Endothelial cell (in vitro differentiated cells): ENCODE measurements around the gene GPT2. TPM values are rescaled to one million over a fixed set of nuclear protein-coding genes. Genes with fewer than 3 reads are reported as not detected.

Source experiments
- DNase-seq: peaks from one replicate; pipeline ENCODE4 v3.0.0; 2021; ENCODE audit warnings: low spot score
- H3K27ac Mint-ChIP-seq: one replicate; pipeline ENCODE4 v1.8.0; 2021; ENCODE audit warnings: mixed read lengths, inconsistent platforms; ENCODE audit not compliant: unreplicated experiment
- H3K27me3 Mint-ChIP-seq: one replicate; pipeline ENCODE4 v1.8.0; 2021; ENCODE audit warnings: mild to moderate bottlenecking, moderate library complexity, mixed read lengths, inconsistent platforms; ENCODE audit not compliant: unreplicated experiment
- H3K36me3 Mint-ChIP-seq: one replicate; pipeline ENCODE4 v1.8.0; 2021; ENCODE audit warnings: mild to moderate bottlenecking, low read depth, mixed read lengths, inconsistent platforms; ENCODE audit not compliant: unreplicated experiment
- H3K4me1 Mint-ChIP-seq: one replicate; pipeline ENCODE4 v1.8.0; 2021; ENCODE audit warnings: mild to moderate bottlenecking, mixed read lengths, inconsistent platforms; ENCODE audit not compliant: unreplicated experiment
- H3K4me3 Mint-ChIP-seq: one replicate; pipeline ENCODE4 v1.8.0; 2021; ENCODE audit warnings: mild to moderate bottlenecking, mixed read lengths, inconsistent platforms; ENCODE audit not compliant: unreplicated experiment
- H3K9me3 Mint-ChIP-seq: one replicate; pipeline ENCODE4 v1.8.0; 2021; ENCODE audit warnings: mixed read lengths, inconsistent platforms; ENCODE audit not compliant: unreplicated experiment
- CTCF ChIP-seq: fragments of 200-600 bp; sonication (generic); IDR thresholded peaks from one replicate; pipeline ENCODE4 v1.5.0; 2021; ENCODE audit warnings: antibody characterized with exemption; ENCODE audit not compliant: unreplicated experiment
- total RNA-seq: library from RNA; stranded (reverse); fragmentation: NEBNext Ultra II Directional; extraction: Animal tissue kit (Norgen Biotek cat#: 25700); gene quantifications from one replicate; pipeline ENCODE4 v1.2.1, GENCODE V29; 2021; ENCODE audit not compliant: unreplicated experiment

GPT2 gene
- total RNA-seq, 1 donor from 2014 or later = 15.6 TPM

- no peak overlapping the region for H3K27ac Mint-ChIP-seq
Measured at GRCh38 chr16:46886764-46887523, 2.8 kb downstream of the GPT2 start.

GRCh38 chr16:46887524-46887854 is 3.3 kb downstream of the GPT2 start:
- no peak for DNase-seq
- Mint-ChIP-seq H3K4me1 (peaks cover 27% of the 10 kb centered on the region), H3K9me3 (no peaks in the 10 kb centered on the region), H3K36me3 (peaks cover 10% of the 10 kb centered on the region), H3K27ac (no peak overlapping the region), H3K27me3 (peaks cover 18% of the 10 kb centered on the region), H3K4me3 (no peak overlapping the region)
- TF ChIP-seq CTCF = no peak

More at GRCh38 chr16:46886764-46887523, 2.8 kb downstream of the GPT2 start:
- DNase-seq = no peak
- H3K4me3 Mint-ChIP-seq = no peak overlapping the region
- peaks cover 10% of the 10 kb centered on the region for H3K36me3 Mint-ChIP-seq
- TF ChIP-seq CTCF = no peak
- H3K9me3 Mint-ChIP-seq = no peaks in the 10 kb centered on the region
- peaks cover 21% of the 10 kb centered on the region for H3K27me3 Mint-ChIP-seq
- H3K4me1 Mint-ChIP-seq = peaks cover 27% of the 10 kb centered on the region

GRCh38 chr16:46889245-46889941 is 5.2 kb downstream of the GPT2 start:
- no peak for DNase-seq
- no peak overlapping the region for H3K4me3 Mint-ChIP-seq
- peaks cover 20% of the 10 kb centered on the region for H3K4me1 Mint-ChIP-seq
- H3K9me3 Mint-ChIP-seq = no peaks in the 10 kb centered on the region
- H3K36me3 Mint-ChIP-seq = peaks cover 3% of the 10 kb centered on the region
- no peak overlapping the region for H3K27ac Mint-ChIP-seq
- peaks cover 10% of the 10 kb centered on the region for H3K27me3 Mint-ChIP-seq
- TF ChIP-seq CTCF = no peak

GRCh38 chr16:46889942-46890300 is 5.8 kb downstream of the GPT2 start:
- Mint-ChIP-seq H3K36me3 (peaks cover 3% of the 10 kb centered on the region), H3K27me3 (peaks cover 10% of the 10 kb centered on the region), H3K4me3 (no peak overlapping the region), H3K27ac (no peak overlapping the region), H3K9me3 (no peaks in the 10 kb centered on the region), H3K4me1 (peaks cover 20% of the 10 kb centered on the region)
- TF ChIP-seq CTCF = no peak
- no peak for DNase-seq

- Mint-ChIP-seq H3K4me1 (peaks cover 10% of the 10 kb centered on the region), H3K4me3 (no peak overlapping the region), H3K9me3 (no peaks in the 10 kb centered on the region), H3K27me3 (peaks cover 2% of the 10 kb centered on the region), H3K27ac (no peak overlapping the region), H3K36me3 (peaks cover 3% of the 10 kb centered on the region)
- no peak for DNase-seq
- TF ChIP-seq CTCF = no peak
Measured at GRCh38 chr16:46891910-46892309, 7.7 kb downstream of the GPT2 start.
